ENCODE measurements around the gene ABTB1.

DNA sequence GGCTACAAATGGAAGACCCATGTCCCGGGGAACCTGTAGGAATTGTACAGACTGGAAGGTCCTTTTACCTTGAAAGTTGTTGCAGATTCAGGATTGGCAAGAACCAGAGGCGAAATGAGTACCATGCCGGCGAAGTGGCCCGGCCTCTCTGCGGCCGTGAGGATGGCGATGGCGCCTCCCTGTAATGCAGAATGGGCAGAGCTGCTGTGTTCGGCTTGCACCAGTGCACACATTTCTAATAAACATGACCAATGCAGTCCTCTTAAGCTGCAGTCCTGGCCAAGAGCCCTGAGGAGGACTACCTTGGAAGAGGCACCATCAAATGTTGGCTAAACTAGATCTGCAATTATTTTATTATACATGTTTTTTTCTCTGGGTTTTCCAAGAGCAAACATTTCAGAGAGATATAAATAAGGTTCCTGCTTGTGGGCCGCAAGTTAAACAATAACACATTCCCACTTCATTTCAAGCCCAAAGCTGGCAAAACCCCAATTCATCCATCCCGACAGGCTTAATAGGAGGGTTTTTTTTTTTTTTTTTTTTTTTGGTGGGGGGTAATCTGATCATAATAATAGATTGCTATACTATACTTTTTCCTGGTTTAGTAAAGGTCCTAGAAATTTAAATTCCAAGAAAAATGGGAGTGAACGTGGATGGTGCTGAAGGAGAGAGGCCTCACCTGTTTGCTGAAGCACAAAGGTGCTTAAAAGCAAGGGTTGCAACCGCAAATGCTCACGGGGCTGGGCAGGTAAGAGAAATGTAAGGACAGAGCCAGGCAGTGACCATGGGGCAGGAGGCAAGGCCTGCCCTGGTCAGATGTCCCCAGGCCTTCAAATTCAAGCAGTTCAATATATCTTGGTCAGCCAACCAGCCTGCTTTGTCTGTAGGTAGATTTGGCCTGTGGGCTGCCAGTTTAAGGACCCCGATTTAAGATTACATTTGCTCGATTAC is 48.5 kb downstream of the ABTB1 start:
- TF ChIP-seq POLR2A (IDR thresholded peaks at IDR 0.05): no peak
- TF ChIP-seq, protein P1, sequence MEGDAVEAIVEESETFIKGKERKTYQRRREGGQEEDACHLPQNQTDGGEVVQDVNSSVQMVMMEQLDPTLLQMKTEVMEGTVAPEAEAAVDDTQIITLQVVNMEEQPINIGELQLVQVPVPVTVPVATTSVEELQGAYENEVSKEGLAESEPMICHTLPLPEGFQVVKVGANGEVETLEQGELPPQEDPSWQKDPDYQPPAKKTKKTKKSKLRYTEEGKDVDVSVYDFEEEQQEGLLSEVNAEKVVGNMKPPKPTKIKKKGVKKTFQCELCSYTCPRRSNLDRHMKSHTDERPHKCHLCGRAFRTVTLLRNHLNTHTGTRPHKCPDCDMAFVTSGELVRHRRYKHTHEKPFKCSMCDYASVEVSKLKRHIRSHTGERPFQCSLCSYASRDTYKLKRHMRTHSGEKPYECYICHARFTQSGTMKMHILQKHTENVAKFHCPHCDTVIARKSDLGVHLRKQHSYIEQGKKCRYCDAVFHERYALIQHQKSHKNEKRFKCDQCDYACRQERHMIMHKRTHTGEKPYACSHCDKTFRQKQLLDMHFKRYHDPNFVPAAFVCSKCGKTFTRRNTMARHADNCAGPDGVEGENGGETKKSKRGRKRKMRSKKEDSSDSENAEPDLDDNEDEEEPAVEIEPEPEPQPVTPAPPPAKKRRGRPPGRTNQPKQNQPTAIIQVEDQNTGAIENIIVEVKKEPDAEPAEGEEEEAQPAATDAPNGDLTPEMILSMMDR (IDR thresholded peaks at IDR 0.05): no peak
